HG03354 (cell line): ENCODE results near the gene BCAP31.
A peak's percentile ranks its signal among the peaks of the same experiment; 100 is the strongest.
"Not testable (repeated sequence)": the region's sequence is repeated elsewhere in the genome, so short reads cannot be mapped to it uniquely, and the experiment has no call there.

Source experiments
- ATAC-seq: cut with Tn5 transposase; IDR thresholded peaks from one replicate; pipeline ENCODE4 v1.9.1; 2021; ENCODE audit warnings: mild to moderate bottlenecking; ENCODE audit not compliant: unreplicated experiment, poor library complexity, severe bottlenecking

The BCAP31 gene

GRCh38 chrX:153736071-153736820, 12.1 kb upstream of the BCAP31 start:
- no peak for ATAC-seq

GRCh38 chrX:153735274-153735673, 11.1 kb upstream of the BCAP31 start:
- no peak for ATAC-seq

GRCh38 chrX:153734871-153735270, 10.7 kb upstream of the BCAP31 start:
- ATAC-seq, result no peak

- no peak for ATAC-seq
These were observed 9.6 kb upstream of the BCAP31 start for GRCh38 chrX:153733651-153734240.

- no peak for ATAC-seq
These were observed 8.2 kb upstream of the BCAP31 start for GRCh38 chrX:153732401-153732800.

- ATAC-seq, result no peak
These were observed 7.6 kb upstream of the BCAP31 start for GRCh38 chrX:153731845-153732215.

- ATAC-seq, result no peak
These were observed 7.1 kb upstream of the BCAP31 start for GRCh38 chrX:153731117-153731844.

GRCh38 chrX:153730115-153730514, 5.9 kb upstream of the BCAP31 start:
- ATAC-seq, result not testable (repeated sequence)

- no peak for ATAC-seq
These were observed 4.9 kb upstream of the BCAP31 start for GRCh38 chrX:153728951-153729631.

- no peak for ATAC-seq
These were observed 3.9 kb upstream of the BCAP31 start for GRCh38 chrX:153728095-153728494.

- no peak for ATAC-seq
These were observed 3.1 kb upstream of the BCAP31 start for GRCh38 chrX:153727123-153727931.

GRCh38 chrX:153726286-153727122, 2.3 kb upstream of the BCAP31 start:
- peak; percentile 53 for ATAC-seq

GRCh38 chrX:153725832-153726285, 1.7 kb upstream of the BCAP31 start:
- no peak for ATAC-seq

GRCh38 chrX:153725039-153725831, 1.0 kb upstream of the BCAP31 start:
- ATAC-seq, result peak; percentile 7

GRCh38 chrX:153723351-153724251, 586 bp downstream of the BCAP31 start:
- peak; percentile 30 for ATAC-seq

GRCh38 chrX:153722704-153723350, 1.4 kb downstream of the BCAP31 start:
- ATAC-seq, result no peak
